GM23338 (cell line): ENCODE results near the gene KIAA1671. TPM values are rescaled to one million over a fixed set of nuclear protein-coding genes. Genes with fewer than 3 reads are reported as not detected.

Experiments used
- ATAC-seq: fragments of 200-7000 bp; cut with Tn5 transposase; 3 replicates; pipeline ENCODE4 v1.9.1; 2020
- DNase-seq: peaks from one replicate; pipeline ENCODE4 v3.0.0-alpha.2; 2015; ENCODE audit warnings: low spot score
- H2AFZ ChIP-seq: fragments of 200-600 bp; sonication (generic); 2 replicates; pipeline ENCODE4 v1.8.0; 2016; ENCODE audit warnings: antibody characterized with exemption, mild to moderate bottlenecking, moderate library complexity
- H3F3A ChIP-seq: fragments of 200-600 bp; sonication (generic); replicated peaks from 2 replicates; pipeline ENCODE4 v1.8.0; 2017; ENCODE audit warnings: antibody characterized with exemption, mixed run types, low read depth
- H3K27ac ChIP-seq: fragments of 200-600 bp; sonication (generic); 2 replicates; pipeline ENCODE4 v1.6.1; 2016; ENCODE audit warnings: low read depth
- H3K27me3 ChIP-seq: fragments of 200-600 bp; sonication (generic); 2 replicates; pipeline ENCODE4 v1.8.0; 2016; ENCODE audit warnings: mild to moderate bottlenecking, mixed run types, moderate library complexity; ENCODE audit not compliant: insufficient read depth
- H3K36me3 ChIP-seq: fragments of 200-600 bp; sonication (generic); 2 replicates; pipeline ENCODE4 v1.8.0; 2016; ENCODE audit warnings: mild to moderate bottlenecking; ENCODE audit not compliant: insufficient read depth
- H3K4me1 ChIP-seq: fragments of 200-600 bp; sonication (generic); 2 replicates; pipeline ENCODE4 v1.8.0; 2016; ENCODE audit warnings: mild to moderate bottlenecking, moderate library complexity; ENCODE audit not compliant: insufficient read depth
- H3K4me2 ChIP-seq: fragments of 200-600 bp; sonication (generic); 2 replicates; pipeline ENCODE4 v1.7.1; 2017; ENCODE audit warnings: mixed run types
- H3K4me3 ChIP-seq: fragments of 200-600 bp; sonication (generic); 2 replicates; pipeline ENCODE4 v1.6.1; 2016; ENCODE audit warnings: mixed run types
- H3K79me2 ChIP-seq: fragments of 200-600 bp; sonication (generic); replicated peaks from 2 replicates; pipeline ENCODE4 v1.8.0; 2017; ENCODE audit warnings: mild to moderate bottlenecking; ENCODE audit not compliant: insufficient read depth
- H3K9me2 ChIP-seq: fragments of 200-600 bp; sonication (generic); 2 replicates; pipeline ENCODE4 v1.8.0; 2017; ENCODE audit not compliant: insufficient read depth
- H4K20me1 ChIP-seq: fragments of 200-600 bp; sonication (generic); replicated peaks from 2 replicates; pipeline ENCODE4 v1.8.0; 2017; ENCODE audit warnings: mild to moderate bottlenecking; ENCODE audit not compliant: insufficient read depth
- H3K27ac Mint-ChIP-seq: 2 replicates; pipeline ENCODE4 v1.8.0; 2020; ENCODE audit warnings: inconsistent platforms, mild to moderate bottlenecking, moderate library complexity, mixed read lengths
- H3K27me3 Mint-ChIP-seq: 3 replicates; pipeline ENCODE4 v1.8.0; 2022; ENCODE audit warnings: low read depth, mild to moderate bottlenecking, moderate library complexity, mixed read lengths, inconsistent platforms; ENCODE audit not compliant: insufficient read depth, poor library complexity
- H3K36me3 Mint-ChIP-seq: 3 replicates; pipeline ENCODE4 v1.8.0; 2021; ENCODE audit warnings: low read depth, mild to moderate bottlenecking, inconsistent platforms, moderate library complexity, mixed read lengths
- H3K4me1 Mint-ChIP-seq: 3 replicates; pipeline ENCODE4 v1.8.0; 2020; ENCODE audit warnings: mild to moderate bottlenecking, inconsistent platforms, mixed read lengths
- H3K4me3 Mint-ChIP-seq: 3 replicates; pipeline ENCODE4 v1.8.0; 2021; ENCODE audit warnings: moderate library complexity, mild to moderate bottlenecking, inconsistent platforms, mixed read lengths
- H3K9me3 Mint-ChIP-seq: 3 replicates; pipeline ENCODE4 v1.8.0; 2020; ENCODE audit warnings: moderate library complexity, mild to moderate bottlenecking, inconsistent platforms, mixed read lengths
- CREB1 ChIP-seq: fragments of 250-450 bp; sonication (Bioruptor Pico); IDR thresholded peaks from 2 replicates; pipeline ENCODE4 v1.5.0; 2020; ENCODE audit warnings: low read depth, mild to moderate bottlenecking, moderate library complexity
- CTCF ChIP-seq, 2 experiments: fragments of 200-600 bp in 1 of 2; sonication (generic) in 1 of 2; conservative IDR thresholded peaks; 2 replicates each; pipeline versions ENCODE4 v1.5.1 to v1.6.1; 2016 to 2017; ENCODE audit warnings: antibody characterized with exemption in 2 of 2, low read depth in 2 of 2, mild to moderate bottlenecking in 2 of 2, moderate library complexity in 1 of 2
- ETS1 ChIP-seq: IDR thresholded peaks from 2 replicates; pipeline ENCODE4 v1.6.1; 2016; ENCODE audit warnings: antibody characterized with exemption
- EZH2 ChIP-seq: fragments of 200-600 bp; sonication (generic); IDR thresholded peaks from one replicate; pipeline ENCODE4 v1.8.0; 2017; ENCODE audit warnings: antibody characterized with exemption, mild to moderate bottlenecking, low read depth; ENCODE audit not compliant: unreplicated experiment
- EZH2phosphoT487 ChIP-seq: fragments of 200-600 bp; sonication (generic); IDR thresholded peaks from one replicate; pipeline ENCODE4 v1.8.1; 2018; ENCODE audit warnings: antibody characterized with exemption; ENCODE audit not compliant: unreplicated experiment
- JUNB ChIP-seq: IDR thresholded peaks from one replicate; pipeline ENCODE4 v1.6.1; 2016; ENCODE audit warnings: antibody characterized with exemption; ENCODE audit not compliant: unreplicated experiment
- NANOG ChIP-seq: IDR thresholded peaks from 2 replicates; pipeline ENCODE4 v1.6.1; 2016; ENCODE audit warnings: antibody characterized with exemption, borderline replicate concordance
- POLR2AphosphoS5 ChIP-seq: IDR thresholded peaks from 2 replicates; pipeline ENCODE4 v1.6.1; 2016; ENCODE audit warnings: antibody characterized with exemption, low read depth
- REST ChIP-seq: IDR thresholded peaks from one replicate; pipeline ENCODE4 v1.6.1; 2018; ENCODE audit warnings: antibody characterized with exemption; ENCODE audit not compliant: unreplicated experiment
- STAT1 ChIP-seq: IDR thresholded peaks from one replicate; pipeline ENCODE4 v1.6.1; 2016; ENCODE audit warnings: antibody characterized with exemption; ENCODE audit not compliant: unreplicated experiment
- ZNF114 ChIP-seq: fragments of 250-450 bp; sonication (Bioruptor Pico); IDR thresholded peaks from 2 replicates; pipeline ENCODE4 v1.5.0; 2020; ENCODE audit warnings: mild to moderate bottlenecking, moderate library complexity
- ZNF331 ChIP-seq: fragments of 250-450 bp; sonication (Bioruptor Pico); IDR thresholded peaks from 2 replicates; pipeline ENCODE4 v1.5.0; 2020; ENCODE audit warnings: low read depth, mild to moderate bottlenecking, moderate library complexity
- ZNF462 ChIP-seq: fragments of 250-450 bp; sonication (Bioruptor Pico); IDR thresholded peaks from 2 replicates; pipeline ENCODE4 v1.5.0; 2020; ENCODE audit warnings: mild to moderate bottlenecking, moderate library complexity
- polyA plus RNA-seq: library from polyadenylated mRNA; unstranded; fragments of >200 nt; fragmentation: Nextera tagmentation; extraction: Ambion mirVana; gene quantifications from 2 replicates; pipeline ENCODE4 v1.2.1, GENCODE V29; 2016
- total RNA-seq: library from RNA; depleted of rRNA; stranded (reverse); fragments of >200 nt; shearing (Covaris generic); gene quantifications from 2 replicates; pipeline ENCODE4 v1.2.3, GENCODE V29; 2014

KIAA1671 gene
- total and polyA plus RNA-seq, 2 experiments from 2014 or later, result 6.1 to 27.2 TPM

GRCh38 chr22:25049770-25050169 lies 97.3 kb downstream of the KIAA1671 start:
- Histone ChIP-seq H3K27me3 (no peaks in the 10 kb centered on the region), H3K79me2 (no peaks in the 10 kb centered on the region), H3K27ac (no peak overlapping the region), H4K20me1 (no peaks in the 10 kb centered on the region), H3K9me2 (no peaks in the 10 kb centered on the region), H3K36me3 (0 out of 2 replicates have a peak, but pooled peaks cover 9% of the 10 kb centered on the region), H3F3A (peaks cover 2% of the 10 kb centered on the region; the same call in 1 of the 2 replicates), H3K4me3 (no peak overlapping the region), H3K4me1 (no peaks in the 10 kb centered on the region), H3K4me2 (no peak overlapping the region), H2AFZ (no peak overlapping the region)
- Mint-ChIP-seq H3K36me3 (peaks cover 34% of the 10 kb centered on the region), H3K4me1 (peaks cover 4% of the 10 kb centered on the region; the same call in 2 of the 3 replicates), H3K4me3 (no peak overlapping the region), H3K27me3 (peaks cover 7% of the 10 kb centered on the region), H3K27ac (no peak overlapping the region), H3K9me3 (peaks cover 17% of the 10 kb centered on the region)
- no peak for ATAC-seq
- no peak for TF ChIP-seq ZNF462 (CRISPR knock-in tag)
- no peak for TF ChIP-seq CREB1 (CRISPR knock-in tag)
- no peak for TF ChIP-seq ZNF331 (CRISPR knock-in tag)
- no peak for TF ChIP-seq NANOG
- TF ChIP-seq JUNB, result no peak
- no peak for TF ChIP-seq EZH2phosphoT487
- TF ChIP-seq STAT1, result no peak
- no peak for TF ChIP-seq ZNF114 (CRISPR knock-in tag)
- TF ChIP-seq REST, result no peak
- no peak for TF ChIP-seq CTCF (conservative IDR thresholded peaks at IDR 0.05; ENCODE audit: low read depth in 2 of 2)
- no peak for TF ChIP-seq POLR2AphosphoS5
- no peak for TF ChIP-seq ETS1
- TF ChIP-seq EZH2, result no peak
- no peak for DNase-seq
